ENCODE results near the gene PLXNB2.

The PLXNB2 gene

GRCh38 chr22:50284479-50284878 is 23.0 kb downstream of the PLXNB2 start (continued):
- TF ChIP-seq HIC1 (tag by site-specific recombination; IDR thresholded peaks at IDR 0.05) (peak; percentile 47), KLF7 (tag by site-specific recombination; IDR thresholded peaks at IDR 0.05; ENCODE audit: borderline replicate concordance) (no peak), ZNF626 (tag by site-specific recombination; IDR thresholded peaks at IDR 0.05) (no peak), ATF2 (tag by site-specific recombination; IDR thresholded peaks at IDR 0.05; ENCODE audit: low read depth) (no peak), ZSCAN5A (tag by site-specific recombination; IDR thresholded peaks at IDR 0.05) (no peak), MZF1 (tag by site-specific recombination; IDR thresholded peaks at IDR 0.05; ENCODE audit: borderline replicate concordance) (no peak), ZIC2 (tag by site-specific recombination; IDR thresholded peaks at IDR 0.05) (no peak)

DNA sequence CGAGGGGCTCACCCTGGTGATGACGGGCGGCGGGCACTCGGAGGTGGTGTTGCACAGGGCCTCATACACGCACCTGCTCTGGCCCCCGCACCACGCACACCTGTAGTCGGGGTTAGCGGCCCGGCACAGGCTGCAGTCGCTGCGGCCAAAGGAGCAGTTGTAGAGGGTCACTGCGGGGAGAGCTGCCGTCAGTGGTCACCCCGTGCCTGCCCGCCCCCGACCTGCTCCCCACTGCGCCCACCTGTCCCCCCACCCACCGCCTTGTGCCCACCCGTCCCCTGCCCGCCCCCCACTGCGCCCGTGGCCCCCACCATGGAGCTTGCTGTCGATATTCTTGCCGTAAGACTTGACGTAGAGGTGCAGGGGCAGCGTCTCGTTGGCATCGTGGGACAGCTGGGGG is 23.6 kb downstream of the PLXNB2 start:
- ChIA-PET POLR2A (no interaction called here), CTCF (no interaction called here)
- no peak overlapping the region for H3K27ac ChIP-seq (ENCODE audit: extremely low read depth, low read depth, low read length)
- peaks cover 0 to 93% of the 10 kb centered on the region in 2 experiments; a peak in 2 of 3 replicates for H3K36me3 ChIP-seq (ENCODE audit: control insufficient read depth in 2 of 2, insufficient read depth in 1 of 2, low read length in 2 of 2)
- TF ChIP-seq ZNF18 (tag by site-specific recombination; IDR thresholded peaks at IDR 0.05) = no peak
- TF ChIP-seq GLI2 (tag by site-specific recombination; IDR thresholded peaks at IDR 0.05; ENCODE audit: borderline replicate concordance, low read depth) = no peak
- TF ChIP-seq ZNF174 (tag by site-specific recombination; IDR thresholded peaks at IDR 0.05) = no peak
- TF ChIP-seq ZBTB17 (tag by site-specific recombination; IDR thresholded peaks at IDR 0.05) = no peak
- no peak for TF ChIP-seq MZF1 (tag by site-specific recombination; IDR thresholded peaks at IDR 0.05; ENCODE audit: borderline replicate concordance)
- TF ChIP-seq KLF9 (tag by site-specific recombination; IDR thresholded peaks at IDR 0.05; ENCODE audit: low read depth) = no peak
- no peak for TF ChIP-seq ZSCAN18 (tag by site-specific recombination; IDR thresholded peaks at IDR 0.05)
- TF ChIP-seq ZNF621 (tag by site-specific recombination; IDR thresholded peaks at IDR 0.05) = no peak
- TF ChIP-seq ZNF76 (tag by site-specific recombination; IDR thresholded peaks at IDR 0.05; ENCODE audit: borderline replicate concordance, low read depth) = no peak
- H3K9me3 ChIP-seq (ENCODE audit: control insufficient read depth, insufficient read depth, low read depth, low read length) = no peaks in the 10 kb centered on the region
- H3K4me1 ChIP-seq (ENCODE audit: control insufficient read depth, insufficient read depth, low read length) = no peaks in the 10 kb centered on the region
- H3K4me3 ChIP-seq (ENCODE audit: low read depth, low read length) = no peak overlapping the region

Data from HEK293 (cell line).